SH-SY5Y (cell line): ENCODE measurements around the gene COX19.

Experiments used
- GATA2 ChIP-seq: IDR thresholded peaks from 2 replicates; pipeline ENCODE4 v1.6.1; 2011; ENCODE audit warnings: mild to moderate bottlenecking, low read depth, low read length
- GATA3 ChIP-seq: IDR thresholded peaks from 2 replicates; pipeline ENCODE4 v1.6.1; 2011; ENCODE audit warnings: low read depth, mild to moderate bottlenecking, low read length, moderate library complexity

The COX19 gene

DNA sequence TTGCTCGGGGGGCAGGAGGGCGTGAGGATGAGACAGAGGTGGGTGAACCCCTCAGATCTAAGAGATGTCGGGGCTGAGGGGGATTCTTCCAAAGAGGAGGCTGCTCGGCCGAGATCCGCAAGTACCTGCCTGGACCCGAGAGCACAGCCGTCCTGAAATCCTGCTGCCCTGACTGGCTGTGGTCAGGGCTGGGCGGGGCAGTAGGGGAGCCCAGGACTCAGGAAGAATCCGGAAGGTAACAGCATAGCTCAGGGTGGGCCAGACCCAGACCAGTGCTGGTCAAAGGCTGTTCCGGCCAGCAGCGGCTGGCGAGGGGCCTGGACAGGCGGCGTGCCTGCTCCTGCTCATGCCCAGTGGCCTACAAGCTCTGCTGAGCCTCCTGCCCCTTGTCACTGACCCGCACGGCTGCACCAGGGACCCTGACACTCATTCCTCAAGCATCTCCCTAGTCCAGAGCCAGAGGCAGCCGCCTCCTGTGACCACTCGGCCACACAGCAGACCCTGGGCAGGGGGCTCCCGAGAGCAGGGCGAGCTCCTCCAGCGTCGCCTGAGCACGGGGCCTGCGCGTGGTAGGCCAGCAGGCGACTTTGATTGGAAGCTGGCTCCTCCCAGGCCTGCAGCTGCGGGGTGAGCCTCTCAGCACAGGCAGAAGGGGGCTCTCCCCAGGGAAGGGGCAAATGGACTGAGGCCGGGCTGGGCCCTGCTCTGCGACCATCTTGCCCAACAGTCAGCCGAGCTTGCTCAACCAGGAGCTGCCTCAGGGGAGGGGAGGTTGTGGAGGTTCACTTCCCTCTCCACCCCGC lies 17.7 kb downstream of the COX19 start:
- TF ChIP-seq GATA3: no peak
- TF ChIP-seq GATA2: no peak

- TF ChIP-seq GATA3 (no peak), GATA2 (no peak)
Observed at GRCh38 chr7:956031-956430, 19.3 kb downstream of the COX19 start.

DNA sequence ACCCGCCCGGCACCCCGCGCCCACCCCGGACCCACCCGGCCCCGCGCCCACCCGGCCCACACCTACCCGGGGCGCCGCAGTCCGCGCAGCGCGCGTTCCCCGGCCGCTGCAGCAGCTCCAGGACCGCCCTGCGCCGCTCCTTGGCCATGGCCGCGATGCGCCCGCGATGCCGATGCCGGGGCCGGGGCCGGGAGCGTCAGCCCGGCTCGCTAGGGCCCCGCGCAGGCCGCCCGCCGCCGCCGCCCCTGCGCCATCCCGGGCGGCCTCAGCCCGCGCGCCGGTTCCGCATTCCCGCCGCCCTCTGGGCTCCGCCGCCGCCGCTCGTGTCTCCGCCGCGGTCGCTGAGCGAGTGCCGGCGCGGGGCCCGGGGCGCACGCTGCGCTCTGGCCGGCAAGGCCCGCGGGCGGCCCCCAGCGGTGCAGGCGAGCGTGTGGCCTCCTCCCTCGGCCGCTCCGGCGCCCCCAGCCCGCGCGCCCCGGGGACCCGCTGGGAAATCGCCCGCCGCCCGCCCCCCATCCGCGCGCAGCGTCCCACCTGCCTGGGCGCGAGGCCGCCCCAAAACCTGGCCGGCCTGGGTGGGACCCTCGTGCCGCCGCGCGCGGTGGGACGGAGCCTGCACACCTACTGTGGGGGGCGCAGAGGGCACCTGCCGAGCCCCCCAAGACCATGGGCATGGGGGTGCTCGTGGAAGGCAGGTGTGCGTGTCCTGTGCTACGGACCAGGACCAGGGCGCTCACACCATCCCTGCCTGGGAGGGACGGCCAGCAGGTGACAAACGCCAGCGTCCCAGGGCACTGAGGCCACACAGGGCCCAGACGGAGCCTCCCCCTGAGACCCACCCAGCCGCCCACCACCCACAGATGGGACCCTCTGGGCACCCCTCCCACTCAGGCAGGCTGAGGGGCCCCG lies 20.8 kb downstream of the COX19 start, which contains the start of gene ADAP1:
TSS of gene ADAP1 (minus strand) at position 351 of the 909 bp plus-strand sequence. CDS start at position 148, 203 bp downstream.
- no peak for TF ChIP-seq GATA3
- no peak for TF ChIP-seq GATA2

DNA sequence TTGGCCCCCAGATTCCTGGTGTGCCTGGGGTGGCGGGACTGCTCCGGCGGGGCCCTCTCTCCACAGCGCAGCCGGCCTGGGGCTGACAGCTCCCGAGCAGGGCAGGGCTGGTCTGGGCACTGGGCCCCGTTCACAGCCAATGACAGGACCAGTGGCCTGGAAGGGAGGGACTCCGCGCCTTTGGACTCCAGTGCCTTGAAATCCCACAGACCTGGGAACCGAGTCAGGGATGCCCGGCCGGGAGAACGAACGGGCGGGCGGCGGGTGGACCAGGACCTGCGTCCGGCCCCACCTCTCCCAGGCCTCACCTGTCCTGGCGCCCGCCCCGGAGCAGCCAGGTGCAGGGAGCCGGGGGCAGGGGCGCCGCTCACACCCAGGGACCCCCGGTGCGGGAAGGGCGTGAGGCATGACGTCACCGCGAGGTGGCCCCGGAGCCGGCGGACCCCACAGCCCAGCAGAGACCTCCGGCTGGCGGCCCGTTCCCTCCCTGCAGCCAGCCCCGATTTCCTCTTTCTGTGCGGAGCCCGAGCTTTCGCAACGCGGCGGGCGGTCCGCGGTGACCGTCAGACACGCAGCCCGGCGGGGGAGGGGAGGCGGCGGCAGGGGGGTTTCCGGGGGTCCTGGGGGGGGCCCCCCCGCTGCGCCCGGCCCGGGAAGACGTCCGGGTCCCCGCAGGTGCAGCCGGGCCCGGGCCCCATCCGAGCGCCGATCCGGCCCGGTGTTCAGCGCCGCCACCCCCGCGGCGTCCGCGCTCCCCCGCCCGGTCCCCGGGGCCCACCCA lies 21.6 kb downstream of the COX19 start:
- no peak for TF ChIP-seq GATA2
- no peak for TF ChIP-seq GATA3

GRCh38 chr7:952548-953441 lies 22.6 kb downstream of the COX19 start:
- no peak for TF ChIP-seq GATA2

- TF ChIP-seq GATA2 (no peak), GATA3 (no peak)
Observed at GRCh38 chr7:951881-952547, 23.3 kb downstream of the COX19 start.

DNA sequence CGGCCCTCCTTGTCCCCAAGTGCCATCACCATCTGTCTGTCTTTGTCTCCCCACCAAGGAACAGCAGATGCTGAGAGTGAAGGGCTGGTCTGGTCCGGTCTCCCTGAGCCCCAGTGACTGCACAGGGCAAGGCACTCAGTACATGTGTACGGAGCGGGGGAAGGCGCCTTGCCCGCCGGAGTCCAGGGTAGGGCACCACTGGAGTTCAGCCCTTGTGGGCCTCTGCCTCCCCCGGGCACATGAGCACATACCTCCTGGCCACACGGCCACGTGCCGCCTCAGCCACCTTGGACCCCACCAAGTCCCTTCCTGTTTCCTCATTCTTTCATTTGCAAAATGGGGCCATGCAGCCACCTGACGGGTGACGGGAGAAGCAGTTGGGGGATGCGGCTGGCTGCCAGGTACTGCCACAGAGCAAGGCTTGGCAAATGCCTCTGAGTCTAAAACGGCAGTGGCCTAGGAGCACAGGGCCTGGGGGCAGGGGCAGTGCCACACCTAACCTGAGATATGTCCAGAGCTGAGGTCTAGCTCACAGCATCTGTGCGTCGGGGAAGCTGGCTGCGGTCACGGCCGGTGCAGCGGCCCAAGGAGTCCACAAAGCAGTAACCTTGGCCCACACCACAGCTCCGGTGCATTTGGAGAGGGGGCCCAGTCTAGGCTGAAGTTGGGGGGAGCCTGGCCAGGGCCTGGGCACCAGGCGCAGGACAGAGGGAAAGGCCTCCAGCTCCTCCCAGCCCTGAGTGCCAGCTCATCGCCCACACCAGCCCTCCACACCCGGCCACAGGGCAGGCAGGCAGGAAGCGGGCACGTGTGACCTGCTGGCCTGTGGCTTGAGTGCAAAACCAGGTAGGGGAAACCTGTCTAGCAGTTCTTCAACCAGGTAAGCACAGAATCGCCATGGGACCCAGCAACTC lies 26.1 kb downstream of the COX19 start:
- no peak for TF ChIP-seq GATA2
- TF ChIP-seq GATA3: no peak

GRCh38 chr7:947391-948210 lies 27.7 kb downstream of the COX19 start:
- TF ChIP-seq GATA3 (no peak), GATA2 (no peak)

DNA sequence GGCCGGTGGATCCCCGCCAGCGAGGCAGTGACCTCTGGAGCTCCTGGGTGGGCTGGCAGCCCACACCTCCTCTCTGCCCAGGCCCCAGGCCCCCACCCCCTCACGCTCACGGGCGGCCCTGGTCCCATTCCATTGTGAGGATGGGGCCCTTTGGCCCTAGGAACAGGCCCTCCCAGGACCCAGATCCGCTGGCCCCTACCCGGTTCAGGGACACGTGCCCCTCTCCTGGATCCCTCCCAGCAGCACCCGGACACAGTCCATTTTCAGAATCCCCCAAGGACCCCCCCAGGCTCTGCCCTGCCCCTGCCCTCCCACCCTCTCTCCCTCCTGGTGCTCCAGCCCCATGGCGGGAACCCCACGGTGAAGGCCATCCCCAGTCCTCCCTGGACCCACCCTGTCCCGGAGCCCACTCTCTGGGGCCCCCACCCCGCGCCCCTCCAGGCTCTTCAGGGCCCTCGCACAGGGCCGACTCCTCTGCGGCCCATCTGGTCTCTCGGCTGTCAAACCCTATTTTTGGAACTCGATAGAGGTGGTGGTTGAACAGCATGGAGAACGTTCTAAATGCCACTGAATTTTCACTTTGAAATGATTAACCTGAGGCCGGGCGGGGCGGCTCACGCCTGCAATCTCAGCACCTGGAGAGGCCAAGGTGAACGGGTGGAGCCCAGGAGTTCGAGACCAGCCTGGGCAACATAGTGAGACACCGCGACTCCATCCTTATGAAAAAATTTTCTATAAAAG lies 28.9 kb downstream of the COX19 start:
- TF ChIP-seq GATA2 (no peak), GATA3 (no peak)

DNA sequence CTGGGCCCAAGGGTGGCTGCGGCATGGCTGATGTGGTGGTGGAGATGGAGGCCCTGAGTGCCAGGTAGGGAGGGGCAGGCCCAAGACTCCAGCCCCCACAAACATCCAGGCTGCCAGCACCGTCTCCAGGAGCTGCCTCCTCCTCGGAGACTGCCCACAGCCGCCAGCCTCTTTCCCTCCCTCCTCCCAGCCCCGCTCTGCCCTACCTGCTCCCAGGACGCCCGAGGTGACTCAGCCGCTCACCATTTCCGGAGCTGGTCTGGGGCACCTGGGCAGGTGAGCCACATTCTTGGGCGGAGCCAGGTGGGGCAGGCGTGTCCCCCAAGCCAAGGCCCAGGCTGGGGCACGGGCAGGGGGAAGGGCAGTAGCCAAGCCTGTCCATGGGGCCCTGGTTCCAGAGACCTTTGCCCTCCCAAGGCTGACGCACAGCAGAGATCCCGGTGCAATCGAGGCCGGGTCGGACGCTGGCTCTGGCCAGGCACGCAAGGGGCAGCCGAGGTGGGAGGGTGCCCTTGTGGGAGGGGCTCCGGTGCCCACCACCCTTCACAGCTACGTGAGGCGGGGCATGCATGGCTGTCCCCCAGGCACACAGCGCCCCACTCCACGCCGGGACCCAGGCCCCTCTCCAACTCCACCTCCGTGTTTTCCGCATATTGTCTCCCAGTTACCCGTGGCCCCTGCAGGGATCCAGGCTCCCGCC lies 29.6 kb downstream of the COX19 start:
- TF ChIP-seq GATA3 (no peak), GATA2 (no peak)
